HS-5 (cell line): ENCODE measurements around the gene NRSN2.
A peak's percentile ranks its signal among the peaks of the same experiment; 100 is the strongest.
"Not testable (repeated sequence)": the region's sequence is repeated elsewhere in the genome, so short reads cannot be mapped to it uniquely, and the experiment has no call there.

Experiments used
- DNase-seq: peaks from one replicate; pipeline ENCODE4 v3.0.0-alpha.2; 2012; ENCODE audit warnings: low read depth

The NRSN2 gene

GRCh38 chr20:325045-325888 lies 21.6 kb upstream of the NRSN2 start, which contains the start of gene SOX12:
Gene SOX12 (plus strand): TSS chr20:325552. CDS start chr20:325925, 373 bp downstream.
- no peak for DNase-seq

- no peak for DNase-seq
These were observed 20.8 kb upstream of the NRSN2 start for GRCh38 chr20:325889-326644.

- DNase-seq, result no peak
These were observed 20.2 kb upstream of the NRSN2 start for GRCh38 chr20:326645-327185.

GRCh38 chr20:327186-328026 lies 19.5 kb upstream of the NRSN2 start:
- no peak for DNase-seq

GRCh38 chr20:328027-328974 lies 18.6 kb upstream of the NRSN2 start:
- no peak for DNase-seq

GRCh38 chr20:328975-329695 lies 17.8 kb upstream of the NRSN2 start:
- DNase-seq, result no peak

GRCh38 chr20:329851-330232 lies 17.1 kb upstream of the NRSN2 start:
- DNase-seq, result no peak

GRCh38 chr20:330233-331149 lies 16.4 kb upstream of the NRSN2 start:
- DNase-seq, result no peak

GRCh38 chr20:334578-334977 lies 12.3 kb upstream of the NRSN2 start:
- no peak for DNase-seq

- not testable (repeated sequence) for DNase-seq
These were observed 10.9 kb upstream of the NRSN2 start for GRCh38 chr20:336040-336439.

GRCh38 chr20:341682-342081 lies 5.2 kb upstream of the NRSN2 start:
- peak; percentile 89 for DNase-seq

GRCh38 chr20:343107-343506 lies 3.8 kb upstream of the NRSN2 start:
- no peak for DNase-seq

GRCh38 chr20:346033-346639 lies 775 bp upstream of the NRSN2 start:
- DNase-seq, result no peak

GRCh38 chr20:347317-347639 lies 367 bp downstream of the NRSN2 start:
- no peak for DNase-seq

- no peak for DNase-seq
These were observed 951 bp downstream of the NRSN2 start for GRCh38 chr20:347640-348484.

GRCh38 chr20:348972-349841 lies 2.3 kb downstream of the NRSN2 start:
- no peak for DNase-seq

- DNase-seq, result no peak
These were observed 6.3 kb downstream of the NRSN2 start for GRCh38 chr20:353166-353565.
